WTC11 (cell line): ENCODE results near the gene DNAJC15.

Experiments used
- CTCF ChIP-seq: fragments of 200-600 bp; IDR thresholded peaks from 2 replicates; pipeline ENCODE4 v1.8.0; 2022; ENCODE audit warnings: antibody characterized with exemption
- USF1 ChIP-seq: sonication (generic); formaldehyde crosslinking; IDR thresholded peaks from 2 replicates; pipeline ENCODE4 v1.8.0; 2022; ENCODE audit warnings: mild to moderate bottlenecking, missing genetic modification reagents
- ZNF232 ChIP-seq: sonication (generic); formaldehyde crosslinking; IDR thresholded peaks from 2 replicates; pipeline ENCODE4 v1.8.0; 2022; ENCODE audit warnings: mild to moderate bottlenecking, missing genetic modification reagents

GRCh38 chr13:43077906-43078305 is 54.5 kb downstream of the DNAJC15 start:
- TF ChIP-seq CTCF (no peak), USF1 (CRISPR knock-in tag) (no peak), ZNF232 (no peak)
